ENCODE measurements around the gene TUBG1.

TUBG1 gene

DNA sequence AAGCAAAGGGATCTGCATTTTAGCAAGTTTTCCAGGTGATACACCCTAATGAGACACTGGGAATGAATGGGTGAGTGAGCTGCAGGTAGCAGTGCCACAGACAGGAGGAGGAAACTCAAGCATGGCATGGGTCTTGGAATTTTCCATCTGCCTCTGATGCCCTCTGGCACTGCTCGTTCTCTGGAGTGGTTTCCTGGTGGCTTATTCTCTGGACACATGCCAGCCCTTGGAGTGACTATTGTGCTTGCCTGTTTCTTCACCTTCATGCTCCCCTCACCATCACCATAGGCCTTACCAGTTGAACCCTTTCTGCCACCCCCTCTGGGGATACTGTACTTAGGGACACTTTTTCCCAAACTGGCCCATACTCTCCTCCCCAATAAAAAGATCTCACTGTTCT lies 45.9 kb upstream of the TUBG1 start:
- peak overlapping the region; percentile 19 for H3K9ac ChIP-seq (ENCODE audit: low read length)
- no peak for DNase-seq
- H3K27me3 ChIP-seq (ENCODE audit: insufficient read depth, low read length, poor library complexity) = no peaks in the 10 kb centered on the region
- peaks cover 20% of the 10 kb centered on the region for H3K79me1 ChIP-seq (ENCODE audit: low read length)
- no peak overlapping the region for H3K23ac ChIP-seq (ENCODE audit: low read length)
- H3K79me2 ChIP-seq (ENCODE audit: control insufficient read depth, insufficient read depth, low read length) = peaks cover 25% of the 10 kb centered on the region
- no peak overlapping the region for H3K27ac ChIP-seq (ENCODE audit: low read depth, low read length)
- H2BK15ac ChIP-seq (replicated peaks; ENCODE audit: low read depth) = no peak overlapping the region
- WGBS (ENCODE audit: extremely low coverage, insufficient coverage, low lambda C conversion rate) = no CpG with 5 or more reads among the region's 1 CpG
- H3K4me3 ChIP-seq (ENCODE audit: low read length) = no peak overlapping the region
- H3K4ac ChIP-seq (ENCODE audit: low read depth, low read length) = no peak overlapping the region
- H3K36me3 ChIP-seq (ENCODE audit: control insufficient read depth, insufficient read depth, low read length) = peaks cover 7% of the 10 kb centered on the region
- no peak overlapping the region for H4K8ac ChIP-seq (ENCODE audit: low read depth, low read length)
- no peak overlapping the region for H2BK5ac ChIP-seq (ENCODE audit: low read length)
- H3K4me1 ChIP-seq (ENCODE audit: control insufficient read depth, low read depth, low read length) = peaks cover 8% of the 10 kb centered on the region
- H2AK5ac ChIP-seq (ENCODE audit: low read length) = no peak overlapping the region
- H3K4me2 ChIP-seq (ENCODE audit: low read length) = peak overlapping the region; percentile 92
- no peak overlapping the region for H3K18ac ChIP-seq (ENCODE audit: low read length)
- H3K56ac ChIP-seq (ENCODE audit: low read length) = peak overlapping the region; percentile 60
- no peak overlapping the region for H2BK120ac ChIP-seq (ENCODE audit: low read depth, low read length)
- no peak overlapping the region for H4K5ac ChIP-seq (ENCODE audit: low read length)

DNA sequence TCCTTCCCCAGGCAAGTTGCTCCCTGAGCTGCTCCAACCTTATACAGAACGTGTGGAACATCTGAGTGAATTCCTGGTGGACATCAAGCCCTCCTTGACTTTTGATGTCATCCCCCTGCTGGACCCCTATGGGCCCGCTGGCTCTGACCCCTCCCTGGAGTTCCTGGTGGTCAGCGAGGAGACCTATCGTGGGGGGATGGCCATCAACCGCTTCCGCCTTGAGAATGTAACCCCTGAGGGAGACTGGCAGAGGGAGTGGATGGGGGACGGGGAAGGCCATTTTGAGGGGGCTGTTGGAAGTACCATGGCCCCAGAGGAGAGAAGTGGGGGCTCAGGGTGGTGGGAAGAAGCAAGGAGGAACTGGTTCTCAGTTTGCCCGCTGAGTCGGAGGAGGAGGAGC lies 45.5 kb upstream of the TUBG1 start:
- H3K4me2 ChIP-seq (ENCODE audit: low read length) = no peak overlapping the region
- no peak for DNase-seq
- H3K18ac ChIP-seq (ENCODE audit: low read length) = no peak overlapping the region
- no peak overlapping the region for H2BK15ac ChIP-seq (replicated peaks; ENCODE audit: low read depth)
- H3K23ac ChIP-seq (ENCODE audit: low read length) = no peak overlapping the region
- H3K4me3 ChIP-seq (ENCODE audit: low read length) = no peak overlapping the region
- no peak overlapping the region for H4K8ac ChIP-seq (ENCODE audit: low read depth, low read length)
- H4K5ac ChIP-seq (ENCODE audit: low read length) = no peak overlapping the region
- H2BK5ac ChIP-seq (ENCODE audit: low read length) = no peak overlapping the region
- no peak overlapping the region for H2AK5ac ChIP-seq (ENCODE audit: low read length)
- no peaks in the 10 kb centered on the region for H3K27me3 ChIP-seq (ENCODE audit: insufficient read depth, low read length, poor library complexity)
- H3K79me1 ChIP-seq (ENCODE audit: low read length) = peaks cover 22% of the 10 kb centered on the region
- no peak overlapping the region for H3K4ac ChIP-seq (ENCODE audit: low read depth, low read length)
- H3K56ac ChIP-seq (ENCODE audit: low read length) = no peak overlapping the region
- peaks cover 25% of the 10 kb centered on the region for H3K79me2 ChIP-seq (ENCODE audit: control insufficient read depth, insufficient read depth, low read length)
- H2BK120ac ChIP-seq (ENCODE audit: low read depth, low read length) = no peak overlapping the region
- no peak overlapping the region for H3K9ac ChIP-seq (ENCODE audit: low read length)
- peaks cover 8% of the 10 kb centered on the region for H3K4me1 ChIP-seq (ENCODE audit: control insufficient read depth, low read depth, low read length)
- WGBS (ENCODE audit: extremely low coverage, insufficient coverage, low lambda C conversion rate) = no CpG with 5 or more reads among the region's 9 CpGs
- peaks cover 7% of the 10 kb centered on the region for H3K36me3 ChIP-seq (ENCODE audit: control insufficient read depth, insufficient read depth, low read length)
- no peak overlapping the region for H3K27ac ChIP-seq (ENCODE audit: low read depth, low read length)

DNA sequence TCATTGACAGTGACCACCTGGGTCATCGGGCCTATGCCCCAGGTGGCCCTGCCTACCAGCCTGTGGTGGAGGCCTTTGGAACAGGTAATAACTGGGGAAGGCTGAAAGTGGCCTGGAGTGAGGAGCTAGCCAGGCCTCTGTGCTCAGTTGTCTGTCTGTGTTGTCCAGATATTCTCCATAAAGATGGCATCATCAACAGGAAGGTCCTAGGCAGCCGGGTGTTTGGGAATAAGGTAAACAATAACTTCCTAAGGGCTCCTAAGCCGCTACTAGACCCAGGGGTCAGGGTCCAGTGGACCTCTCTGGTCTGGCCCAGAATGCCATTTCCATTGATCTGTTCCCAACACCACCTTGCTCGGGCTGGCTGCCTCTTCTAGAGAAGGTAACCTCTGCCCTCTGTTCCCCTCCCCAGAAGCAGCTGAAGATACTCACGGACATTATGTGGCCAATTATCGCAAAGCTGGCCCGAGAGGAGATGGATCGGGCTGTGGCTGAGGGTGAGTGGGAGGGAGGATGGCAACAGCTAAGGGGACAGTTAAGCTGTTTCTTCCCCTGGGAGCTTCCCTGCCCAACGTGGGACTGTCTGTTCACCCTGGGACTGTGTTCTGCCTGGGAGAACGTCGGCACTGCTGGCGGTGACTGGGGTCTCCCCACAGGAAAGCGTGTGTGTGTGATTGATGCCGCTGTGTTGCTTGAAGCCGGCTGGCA lies 44.5 kb upstream of the TUBG1 start:
- H2BK5ac ChIP-seq (ENCODE audit: low read length) = no peak overlapping the region
- no peak overlapping the region for H3K27ac ChIP-seq (ENCODE audit: low read depth, low read length)
- H3K23ac ChIP-seq (ENCODE audit: low read length) = no peak overlapping the region
- H4K8ac ChIP-seq (ENCODE audit: low read depth, low read length) = no peak overlapping the region
- peaks cover 13% of the 10 kb centered on the region for H3K36me3 ChIP-seq (ENCODE audit: control insufficient read depth, insufficient read depth, low read length)
- H3K27me3 ChIP-seq (ENCODE audit: insufficient read depth, low read length, poor library complexity) = no peaks in the 10 kb centered on the region
- H4K5ac ChIP-seq (ENCODE audit: low read length) = no peak overlapping the region
- H3K9ac ChIP-seq (ENCODE audit: low read length) = no peak overlapping the region
- no CpG with 5 or more reads among the region's 15 CpGs for WGBS (ENCODE audit: extremely low coverage, insufficient coverage, low lambda C conversion rate)
- H3K4me2 ChIP-seq (ENCODE audit: low read length) = no peak overlapping the region
- peaks cover 25% of the 10 kb centered on the region for H3K79me1 ChIP-seq (ENCODE audit: low read length)
- H3K79me2 ChIP-seq (ENCODE audit: control insufficient read depth, insufficient read depth, low read length) = peaks cover 25% of the 10 kb centered on the region
- H2BK15ac ChIP-seq (replicated peaks; ENCODE audit: low read depth) = no peak overlapping the region
- no peak overlapping the region for H3K18ac ChIP-seq (ENCODE audit: low read length)
- H2BK120ac ChIP-seq (ENCODE audit: low read depth, low read length) = no peak overlapping the region
- peaks cover 8% of the 10 kb centered on the region for H3K4me1 ChIP-seq (ENCODE audit: control insufficient read depth, low read depth, low read length)
- H3K4ac ChIP-seq (ENCODE audit: low read depth, low read length) = no peak overlapping the region
- no peak overlapping the region for H3K4me3 ChIP-seq (ENCODE audit: low read length)
- H3K56ac ChIP-seq (ENCODE audit: low read length) = no peak overlapping the region
- DNase-seq = no peak
- no peak overlapping the region for H2AK5ac ChIP-seq (ENCODE audit: low read length)

DNA sequence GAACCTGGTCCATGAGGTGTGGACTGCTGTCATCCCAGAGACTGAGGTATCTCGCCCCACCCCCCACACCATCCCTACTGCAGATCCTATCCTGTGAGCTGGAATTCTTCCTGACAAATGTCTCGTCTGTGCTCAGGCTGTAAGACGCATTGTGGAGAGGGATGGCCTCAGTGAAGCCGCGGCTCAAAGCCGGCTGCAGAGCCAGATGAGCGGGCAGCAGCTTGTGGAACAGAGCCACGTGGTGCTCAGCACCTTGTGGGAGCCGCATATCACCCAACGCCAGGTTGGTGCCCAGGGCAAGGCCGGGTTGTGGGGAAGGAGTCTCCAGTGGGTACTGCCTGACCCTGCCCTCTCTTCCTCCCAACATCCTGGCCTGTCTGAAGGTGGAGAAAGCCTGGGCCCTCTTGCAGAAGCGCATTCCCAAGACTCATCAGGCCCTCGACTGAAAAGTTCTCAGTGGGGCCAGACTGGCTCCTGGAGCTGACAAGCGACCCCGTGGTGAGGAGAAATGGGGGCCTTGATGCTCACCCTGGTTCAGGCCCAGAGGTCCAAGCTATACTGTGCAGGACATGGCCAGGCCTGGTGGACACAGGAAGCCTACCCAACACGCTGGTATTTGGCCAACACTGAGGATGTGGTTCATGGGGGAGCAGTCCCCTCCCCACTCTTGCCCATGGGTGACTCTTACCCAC lies 43.8 kb upstream of the TUBG1 start:
- Histone ChIP-seq H3K23ac (ENCODE audit: low read length) (no peak overlapping the region), H3K79me1 (ENCODE audit: low read length) (peaks cover 25% of the 10 kb centered on the region), H2BK15ac (replicated peaks; ENCODE audit: low read depth) (no peak overlapping the region), H2AK5ac (ENCODE audit: low read length) (no peak overlapping the region), H3K27me3 (ENCODE audit: insufficient read depth, low read length, poor library complexity) (no peaks in the 10 kb centered on the region), H3K4me1 (ENCODE audit: control insufficient read depth, low read depth, low read length) (peaks cover 8% of the 10 kb centered on the region), H3K56ac (ENCODE audit: low read length) (peak overlapping the region; percentile 25), H3K36me3 (ENCODE audit: control insufficient read depth, insufficient read depth, low read length) (peaks cover 14% of the 10 kb centered on the region), H3K9ac (ENCODE audit: low read length) (no peak overlapping the region), H2BK120ac (ENCODE audit: low read depth, low read length) (no peak overlapping the region), H2BK5ac (ENCODE audit: low read length) (no peak overlapping the region), H4K8ac (ENCODE audit: low read depth, low read length) (no peak overlapping the region), H3K18ac (ENCODE audit: low read length) (no peak overlapping the region), H3K4ac (ENCODE audit: low read depth, low read length) (no peak overlapping the region), H3K4me3 (ENCODE audit: low read length) (no peak overlapping the region), H3K79me2 (ENCODE audit: control insufficient read depth, insufficient read depth, low read length) (peaks cover 25% of the 10 kb centered on the region), H3K27ac (ENCODE audit: low read depth, low read length) (no peak overlapping the region), H4K5ac (ENCODE audit: low read length) (no peak overlapping the region), H3K4me2 (ENCODE audit: low read length) (no peak overlapping the region)
- DNase-seq = no peak
- WGBS (ENCODE audit: extremely low coverage, insufficient coverage, low lambda C conversion rate) = no CpG with 5 or more reads among the region's 16 CpGs

DNA sequence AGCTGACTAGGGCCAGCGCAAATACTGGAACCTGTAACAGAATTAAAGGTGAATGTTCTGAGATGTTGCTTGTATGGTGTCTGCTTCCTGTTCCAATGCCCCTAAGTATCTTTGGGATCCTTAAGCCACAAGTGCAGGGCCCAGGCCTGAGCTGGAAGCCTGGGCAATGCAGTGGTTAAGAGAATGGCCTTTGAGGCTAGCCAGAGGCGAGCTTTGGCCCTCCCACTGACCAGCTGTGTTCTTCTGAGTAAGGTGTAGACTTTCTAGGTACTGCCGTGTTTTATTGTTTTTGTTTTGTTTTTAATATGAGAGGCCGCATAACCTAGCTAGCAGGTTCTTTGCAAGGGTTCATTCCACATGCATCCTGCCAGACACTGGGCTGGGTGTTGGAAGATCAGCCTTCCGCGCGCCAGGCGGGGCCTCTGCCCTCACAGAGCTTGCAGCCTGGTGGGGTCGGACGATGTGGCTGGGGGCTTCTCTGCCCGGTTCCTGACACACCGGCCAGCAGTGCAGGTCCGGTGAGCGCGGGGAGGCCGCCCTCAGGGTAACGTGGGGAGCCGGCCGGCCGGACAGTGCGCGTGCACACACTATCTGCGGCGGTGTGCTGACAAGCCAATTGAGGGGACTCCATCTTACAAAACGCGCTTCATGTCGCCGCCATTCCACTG lies 43.1 kb upstream of the TUBG1 start:
- Histone ChIP-seq H2AK5ac (ENCODE audit: low read length) (no peak overlapping the region), H3K4me1 (ENCODE audit: control insufficient read depth, low read depth, low read length) (peaks cover 8% of the 10 kb centered on the region), H2BK15ac (replicated peaks; ENCODE audit: low read depth) (no peak overlapping the region), H3K27ac (ENCODE audit: low read depth, low read length) (peak overlapping the region; percentile 76), H4K5ac (ENCODE audit: low read length) (no peak overlapping the region), H3K79me2 (ENCODE audit: control insufficient read depth, insufficient read depth, low read length) (peaks cover 25% of the 10 kb centered on the region), H3K9ac (ENCODE audit: low read length) (peak overlapping the region; percentile 69), H3K36me3 (ENCODE audit: control insufficient read depth, insufficient read depth, low read length) (peaks cover 15% of the 10 kb centered on the region), H2BK5ac (ENCODE audit: low read length) (peak overlapping the region; percentile 6), H3K56ac (ENCODE audit: low read length) (peak overlapping the region; percentile 88), H3K18ac (ENCODE audit: low read length) (no peak overlapping the region), H2BK120ac (ENCODE audit: low read depth, low read length) (no peak overlapping the region), H3K4me2 (ENCODE audit: low read length) (peak overlapping the region; percentile 21), H3K79me1 (ENCODE audit: low read length) (peaks cover 25% of the 10 kb centered on the region), H3K23ac (ENCODE audit: low read length) (peak overlapping the region; percentile 15), H3K4me3 (ENCODE audit: low read length) (no peak overlapping the region), H4K8ac (ENCODE audit: low read depth, low read length) (peak overlapping the region; percentile 82), H3K4ac (ENCODE audit: low read depth, low read length) (peak overlapping the region; percentile 44), H3K27me3 (ENCODE audit: insufficient read depth, low read length, poor library complexity) (no peaks in the 10 kb centered on the region)
- no peak for DNase-seq
- WGBS (ENCODE audit: extremely low coverage, insufficient coverage, low lambda C conversion rate) = no CpG with 5 or more reads among the region's 28 CpGs

All from mesendoderm (in vitro differentiated cells).